Measurements from ENCODE around the gene LAMB2.
A peak's percentile ranks its signal among the peaks of the same experiment; 100 is the strongest.

Gene LAMB2

GRCh38 chr3:49120438-49121131 lies 12.3 kb downstream of the LAMB2 start, which contains the start of gene USP19:
TSS of gene USP19 (minus strand) at chr3:49120823. CDS start at chr3:49119145, 1,678 bp downstream.
- DNase-seq, result peak; percentile 91

DNA sequence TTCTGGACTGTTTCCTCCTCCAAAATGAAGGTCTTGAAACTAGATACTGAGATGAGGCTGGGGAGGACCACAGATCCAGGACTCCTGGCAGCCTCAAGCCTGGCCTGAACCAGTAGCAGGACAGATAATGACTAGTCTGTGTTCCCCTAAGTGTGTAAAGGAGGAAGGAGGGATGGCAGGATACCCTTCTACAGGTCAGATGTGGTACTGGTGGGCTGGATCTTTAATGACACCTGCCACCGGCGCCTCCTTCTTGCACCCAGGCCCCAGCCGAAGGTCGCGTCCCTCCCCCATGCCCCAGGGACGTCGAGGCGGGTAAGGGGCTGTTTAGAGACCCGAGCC lies 12.8 kb downstream of the LAMB2 start:
- no peak for DNase-seq

DNA sequence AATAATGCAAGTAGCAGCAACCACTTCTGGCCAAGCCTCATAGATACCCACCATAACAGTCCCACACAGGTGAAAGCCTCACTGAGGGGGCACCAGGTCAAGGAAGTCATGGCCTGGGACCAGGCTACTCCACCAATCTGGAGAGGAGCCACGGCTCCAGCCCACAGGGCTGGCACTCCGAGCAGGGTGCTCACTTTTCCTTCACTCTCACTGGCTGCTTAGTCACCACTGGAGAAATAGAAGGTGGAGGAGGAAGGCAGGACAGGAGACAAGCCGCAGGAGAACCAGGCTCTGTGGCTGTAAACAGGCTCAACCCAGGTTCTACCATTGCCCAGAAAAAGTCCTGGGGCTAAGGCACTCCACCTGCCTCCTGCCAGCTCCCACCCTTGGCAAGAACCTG lies 13.4 kb downstream of the LAMB2 start:
- DNase-seq, result no peak

DNA sequence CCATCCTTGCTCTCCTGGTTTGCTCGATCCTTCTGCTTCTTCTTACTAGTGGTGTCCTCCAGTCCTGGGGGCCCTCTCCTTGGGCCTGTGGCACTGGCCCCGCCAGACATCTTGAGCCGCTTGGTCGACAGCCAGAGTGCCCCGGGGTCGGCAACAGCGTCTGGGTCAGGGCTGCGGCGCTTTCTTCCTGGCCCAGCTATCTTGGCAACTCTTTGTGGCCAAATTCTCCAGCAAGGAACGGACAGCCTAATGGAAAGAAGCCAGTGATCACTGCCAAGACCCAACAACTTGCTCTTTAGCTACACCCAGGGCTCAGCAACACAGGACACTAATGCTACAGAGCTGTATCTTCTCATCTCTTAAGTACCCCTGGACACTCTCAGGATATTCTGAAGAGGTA lies 13.8 kb downstream of the LAMB2 start:
- no peak for DNase-seq

DNA sequence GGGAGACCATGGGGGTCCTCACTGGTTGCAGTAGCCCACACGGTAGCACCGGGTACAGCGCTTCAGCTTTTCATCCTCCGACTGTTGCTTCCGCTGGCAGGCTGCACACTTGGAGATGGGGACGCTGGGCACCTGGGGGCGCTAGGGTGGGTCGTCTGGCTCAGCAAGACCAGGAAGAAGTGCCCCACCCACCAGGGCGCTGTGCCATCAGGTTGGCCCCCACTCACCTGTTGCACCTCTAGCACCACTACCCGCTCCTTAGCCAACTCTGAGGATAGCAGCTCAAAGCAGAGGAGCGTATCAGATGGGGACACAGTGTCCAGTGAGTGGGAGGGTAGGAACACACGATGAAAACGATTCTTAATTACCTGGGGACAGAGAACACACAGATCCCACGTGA lies 20.6 kb downstream of the LAMB2 start:
- DNase-seq, result no peak

- DNase-seq, result no peak
These were observed 21.5 kb downstream of the LAMB2 start for GRCh38 chr3:49111347-49111746.

DNA sequence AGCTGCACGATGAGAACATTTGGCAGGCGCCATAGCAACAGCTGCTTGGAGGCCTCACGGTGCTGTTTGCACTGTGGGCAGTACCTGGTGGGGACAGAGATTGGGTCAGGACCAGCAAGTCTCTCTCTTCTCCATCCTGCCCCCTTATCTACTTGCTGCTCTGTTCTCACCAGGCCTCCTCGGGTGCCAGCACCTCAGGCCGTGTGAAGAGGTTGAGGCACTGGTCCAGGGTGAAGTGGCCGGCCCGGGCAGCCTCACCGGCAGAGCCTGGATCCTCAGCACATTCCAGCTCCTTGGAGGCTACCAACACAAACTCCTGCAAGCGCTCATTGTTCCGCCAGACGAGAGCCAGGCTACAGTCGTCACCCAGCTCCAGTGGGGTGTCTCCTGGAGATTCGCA lies 22.1 kb downstream of the LAMB2 start:
- no peak for DNase-seq

DNA sequence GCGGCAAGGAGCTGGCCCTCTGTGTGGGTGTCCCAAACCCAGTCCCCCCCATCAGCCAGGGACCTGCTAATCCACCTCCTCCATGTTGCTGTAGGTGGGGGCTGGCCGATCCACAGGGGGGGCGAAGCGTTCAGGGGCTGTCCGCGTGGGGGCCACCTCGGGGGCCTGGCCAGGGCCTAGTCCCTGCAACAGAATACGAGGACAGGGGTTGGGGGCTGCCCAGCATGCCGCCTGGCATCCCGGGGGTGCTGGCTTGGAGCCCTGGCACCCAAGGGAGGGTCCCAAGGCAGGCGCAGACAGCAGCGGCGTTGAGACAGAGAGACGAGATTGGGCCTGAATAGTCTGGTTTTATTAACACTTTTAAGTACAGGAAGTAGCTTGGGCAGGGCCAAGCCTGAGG lies 24.5 kb downstream of the LAMB2 start:
- no peak for DNase-seq

- DNase-seq, result peak; percentile 88
These were observed 28.2 kb downstream of the LAMB2 start, which contains the start of gene QARS1 for GRCh38 chr3:49104427-49105291. TSS of gene QARS1 (minus strand) at chr3:49104757. CDS start at chr3:49104733, 24 bp downstream.

GRCh38 chr3:49104052-49104426 lies 28.8 kb downstream of the LAMB2 start:
- DNase-seq, result no peak

- DNase-seq, result no peak
These were observed 32.7 kb downstream of the LAMB2 start for GRCh38 chr3:49100046-49100615.

GRCh38 chr3:49098910-49099630 lies 33.8 kb downstream of the LAMB2 start:
- DNase-seq, result no peak

DNA sequence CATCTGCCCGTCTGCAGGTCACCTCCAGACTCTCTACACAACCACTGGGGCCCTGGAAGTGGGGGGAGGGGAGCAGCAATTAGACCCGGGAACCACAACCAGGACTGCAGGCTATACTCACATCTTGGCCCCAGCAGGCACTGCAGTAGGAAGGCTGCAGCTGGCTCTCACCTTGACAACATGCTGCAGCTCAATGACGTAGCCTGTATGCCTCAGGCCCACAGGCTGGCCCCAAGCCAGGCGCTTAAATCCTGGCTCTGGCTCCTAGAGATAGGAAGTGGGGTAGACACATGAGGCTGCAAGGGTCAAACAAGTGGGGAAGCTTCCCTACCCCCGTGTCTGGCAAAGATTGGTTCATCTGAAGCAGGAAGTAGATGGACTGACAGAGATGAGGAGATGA lies 34.4 kb downstream of the LAMB2 start:
- DNase-seq, result no peak

DNA sequence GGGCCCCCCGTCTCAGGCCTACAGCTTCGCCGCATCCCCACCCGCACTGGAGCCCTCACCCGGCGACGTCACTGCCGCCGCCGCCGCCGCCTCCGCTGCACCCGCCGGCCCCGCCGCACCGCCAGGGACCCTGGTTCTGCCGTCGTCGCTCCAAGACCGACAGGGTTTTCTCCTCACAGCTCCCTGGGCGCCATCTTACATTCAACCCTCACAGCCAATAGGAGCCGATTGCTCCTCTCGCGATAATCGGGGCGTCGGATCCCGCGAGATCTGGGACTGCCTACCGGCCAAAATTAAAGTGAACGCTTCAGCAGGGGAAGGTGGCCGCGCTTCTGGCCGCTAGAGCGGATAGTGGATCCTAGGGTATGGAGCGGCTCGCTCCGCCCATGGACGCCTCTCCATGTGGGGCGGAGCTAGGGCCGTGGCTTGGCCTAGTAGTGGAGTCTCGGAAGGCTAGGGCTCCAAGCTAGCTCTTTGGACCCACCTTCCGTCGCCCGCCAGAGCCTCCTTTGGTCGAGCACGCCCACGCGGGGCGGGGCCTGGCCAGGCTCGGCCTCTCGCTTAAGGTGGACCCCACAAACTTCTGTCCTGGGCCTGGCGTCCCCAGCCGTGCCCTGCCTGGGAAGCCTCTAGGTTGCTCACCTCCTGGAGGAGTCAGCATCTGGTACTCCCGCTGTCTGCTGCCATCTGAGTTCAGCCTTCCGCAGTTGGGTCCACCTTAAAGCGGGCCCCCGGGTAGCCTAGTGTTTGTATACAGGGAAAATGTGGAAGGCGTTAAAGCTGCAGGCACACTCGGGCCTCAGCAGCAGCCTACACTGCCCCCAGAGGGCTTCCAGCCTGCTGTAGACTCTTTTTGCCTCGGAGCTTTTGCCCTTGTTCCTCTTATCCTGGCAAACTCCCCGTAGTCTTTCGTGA lies 38.7 kb downstream of the LAMB2 start, which contains the start of gene QRICH1:
QRICH1 (minus strand) TSS at position 219 of the 915 bp plus-strand sequence. CDS start 17,054 bp downstream, outside the sequence.
- peak; percentile 97 for DNase-seq

DNA sequence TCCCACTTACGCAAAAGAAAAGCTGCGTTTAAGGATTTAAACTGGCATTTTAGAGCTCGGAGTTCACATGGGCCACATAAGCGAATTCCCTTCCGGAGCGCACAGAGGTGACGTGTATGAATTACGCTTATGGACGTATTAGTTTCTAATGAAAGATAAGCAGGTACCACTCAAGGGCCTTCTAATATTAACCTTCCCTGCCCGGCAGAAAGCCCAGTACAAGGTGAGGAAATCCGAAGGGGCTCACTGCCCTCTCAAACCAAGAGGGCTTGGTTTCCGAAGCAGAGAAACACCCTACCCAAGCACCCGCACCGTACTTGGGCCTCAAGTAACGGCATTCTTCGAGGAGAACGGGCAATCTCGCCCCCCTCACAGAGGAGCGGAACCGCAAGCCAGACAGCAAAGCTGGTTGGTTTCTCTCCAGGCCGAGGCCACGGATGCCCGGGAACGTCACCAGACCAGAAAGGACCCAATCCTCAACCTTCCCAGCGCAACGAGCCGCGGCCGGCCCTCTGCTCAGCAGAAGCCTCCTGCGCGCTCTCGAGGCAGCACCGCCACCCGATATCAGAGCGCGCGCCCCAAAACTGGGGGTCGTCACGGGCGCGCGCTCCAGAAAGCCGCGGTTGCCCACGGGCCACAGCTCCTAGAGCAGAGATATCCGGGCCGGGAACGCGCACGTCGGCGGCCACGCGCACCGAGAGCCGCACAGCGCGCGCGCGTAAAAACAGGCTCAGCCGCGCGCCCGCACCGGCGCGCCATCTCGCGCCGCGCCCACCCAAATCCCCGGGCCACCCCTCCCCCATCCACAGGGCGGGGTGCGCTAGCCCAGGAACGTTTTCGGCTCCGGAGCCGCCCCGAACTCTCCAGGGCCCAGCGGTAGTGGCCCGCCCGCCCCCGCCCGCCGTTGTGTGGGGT lies 39.7 kb downstream of the LAMB2 start:
- peak; percentile 67 for DNase-seq

DNA sequence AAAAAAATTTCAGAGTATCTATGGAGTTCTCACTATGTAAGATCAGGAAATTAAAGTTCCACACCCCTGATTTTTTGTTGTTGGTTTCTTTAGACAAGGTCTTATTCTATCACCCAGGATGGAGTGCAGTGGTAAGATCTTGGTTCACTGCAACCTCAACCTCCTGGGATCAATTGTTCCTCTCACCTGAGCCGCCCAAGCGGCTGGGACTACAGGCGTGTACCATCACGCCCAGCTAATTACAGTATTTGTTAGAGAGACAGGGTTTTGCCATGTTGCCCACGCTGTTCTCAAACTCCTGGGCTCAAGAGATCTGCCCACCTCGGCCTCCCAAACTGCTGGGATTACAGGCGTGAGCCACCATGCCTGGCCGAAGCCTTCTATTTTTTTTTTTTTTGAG lies 51.4 kb downstream of the LAMB2 start:
- DNase-seq, result no peak

- DNase-seq, result no peak
These were observed 53.6 kb downstream of the LAMB2 start for GRCh38 chr3:49079270-49079669.

DNA sequence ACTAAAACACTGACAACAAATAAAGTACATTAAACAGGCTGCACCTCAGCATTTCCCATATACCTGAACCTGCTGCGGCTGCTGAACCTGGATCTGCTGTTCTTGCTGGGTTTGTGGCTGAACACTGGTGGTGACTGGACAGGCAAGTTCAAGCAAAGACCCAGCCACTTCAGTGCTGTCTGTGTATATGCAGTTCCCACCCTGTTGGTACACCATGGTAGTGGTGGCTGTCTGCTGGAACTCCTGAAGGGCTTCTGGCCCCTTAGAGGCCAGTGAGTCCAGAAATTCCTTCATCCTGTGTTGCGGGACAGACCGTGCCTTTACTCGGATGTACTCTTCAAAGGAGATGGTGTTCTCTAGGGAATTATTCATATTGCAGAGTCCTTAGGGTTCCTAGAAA lies 56.2 kb downstream of the LAMB2 start:
- DNase-seq, result no peak

DNA sequence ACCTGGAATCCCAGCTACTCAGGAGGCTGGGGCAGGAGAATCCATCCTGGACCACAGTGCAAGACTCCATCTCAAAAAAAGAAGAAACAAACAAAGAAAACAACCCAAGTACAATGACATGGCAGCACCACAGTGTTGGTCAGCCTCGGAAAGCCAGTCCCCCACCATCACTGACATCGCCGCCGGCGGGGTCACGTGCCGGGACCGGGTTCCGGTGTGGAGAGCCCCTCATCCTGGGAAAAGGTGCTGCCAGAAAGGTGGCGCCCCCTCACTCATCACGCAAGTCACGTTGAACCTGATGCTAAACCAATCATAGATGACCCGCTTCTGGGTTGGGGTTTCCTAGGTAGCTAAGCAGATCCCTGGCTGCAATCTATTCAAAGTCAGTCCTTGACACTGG lies 56.7 kb downstream of the LAMB2 start:
- DNase-seq, result no peak
